ENCODE data around the gene ALG14.

- TF ChIP-seq, protein P1, sequence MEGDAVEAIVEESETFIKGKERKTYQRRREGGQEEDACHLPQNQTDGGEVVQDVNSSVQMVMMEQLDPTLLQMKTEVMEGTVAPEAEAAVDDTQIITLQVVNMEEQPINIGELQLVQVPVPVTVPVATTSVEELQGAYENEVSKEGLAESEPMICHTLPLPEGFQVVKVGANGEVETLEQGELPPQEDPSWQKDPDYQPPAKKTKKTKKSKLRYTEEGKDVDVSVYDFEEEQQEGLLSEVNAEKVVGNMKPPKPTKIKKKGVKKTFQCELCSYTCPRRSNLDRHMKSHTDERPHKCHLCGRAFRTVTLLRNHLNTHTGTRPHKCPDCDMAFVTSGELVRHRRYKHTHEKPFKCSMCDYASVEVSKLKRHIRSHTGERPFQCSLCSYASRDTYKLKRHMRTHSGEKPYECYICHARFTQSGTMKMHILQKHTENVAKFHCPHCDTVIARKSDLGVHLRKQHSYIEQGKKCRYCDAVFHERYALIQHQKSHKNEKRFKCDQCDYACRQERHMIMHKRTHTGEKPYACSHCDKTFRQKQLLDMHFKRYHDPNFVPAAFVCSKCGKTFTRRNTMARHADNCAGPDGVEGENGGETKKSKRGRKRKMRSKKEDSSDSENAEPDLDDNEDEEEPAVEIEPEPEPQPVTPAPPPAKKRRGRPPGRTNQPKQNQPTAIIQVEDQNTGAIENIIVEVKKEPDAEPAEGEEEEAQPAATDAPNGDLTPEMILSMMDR (IDR thresholded peaks at IDR 0.05; ENCODE audit: insufficient read depth, low read length, poor library complexity, severe bottlenecking) = no peak
- no peak for TF ChIP-seq EZH2phosphoT487 (conservative IDR thresholded peaks at IDR 0.05; ENCODE audit: low read length)
Measured at GRCh38 chr1:95067062-95067461, 5.7 kb downstream of the ALG14 start.
